ENCODE data around the gene SETD5. TPM values are rescaled to one million over a fixed set of nuclear protein-coding genes. Genes with fewer than 3 reads are reported as not detected.

The SETD5 gene
- total RNA-seq, 2 donors from 2014 or later, result 58.4 to 118 TPM

- Histone ChIP-seq H3K36me3 (no peaks in the 10 kb centered on the region), H3K9me3 (no peaks in the 10 kb centered on the region), H3K27ac (peak overlapping the region in 1 of 2 donors; percentile 7), H3K4me1 (replicated peaks) (peaks cover 30% of the 10 kb centered on the region), H3K4me3 (no peak overlapping the region), H3K27me3 (replicated peaks; ENCODE audit: insufficient read depth) (no peaks in the 10 kb centered on the region)
- no peak for DNase-seq (ENCODE audit: low spot score)
- TF ChIP-seq POLR2A (IDR thresholded peaks at IDR 0.05) (no peak), POLR2AphosphoS5 (IDR thresholded peaks at IDR 0.05) (no peak), CTCF (IDR thresholded peaks at IDR 0.05) (no peak)
- 30% methylated on average over 3 of the region's 3 CpGs for WGBS
- intact Hi-C loops (cut with DNase I), result no loop called here
Measured at GRCh38 chr3:9405756-9406155, 8.3 kb downstream of the SETD5 start.

- TF ChIP-seq POLR2AphosphoS5 (IDR thresholded peaks at IDR 0.05) (no peak), POLR2A (IDR thresholded peaks at IDR 0.05) (no peak), CTCF (IDR thresholded peaks at IDR 0.05) (no peak)
- H3K4me1 ChIP-seq (replicated peaks), result peaks cover 25% of the 10 kb centered on the region
- WGBS, result 84% methylated on average over 7 of the region's 7 CpGs
- H3K27me3 ChIP-seq (replicated peaks; ENCODE audit: insufficient read depth), result no peaks in the 10 kb centered on the region
- H3K27ac ChIP-seq, result no peak overlapping the region
- DNase-seq (ENCODE audit: low spot score), result no peak
- no peaks in the 10 kb centered on the region for H3K9me3 ChIP-seq
- intact Hi-C loops (cut with DNase I), result no loop called here
- no peaks in the 10 kb centered on the region for H3K36me3 ChIP-seq
- H3K4me3 ChIP-seq, result no peak overlapping the region
Measured at GRCh38 chr3:9406856-9407626, 9.6 kb downstream of the SETD5 start.

GRCh38 chr3:9408061-9408460 lies 10.6 kb downstream of the SETD5 start:
- peaks cover 17% of the 10 kb centered on the region for H3K4me1 ChIP-seq (replicated peaks)
- no peaks in the 10 kb centered on the region for H3K27me3 ChIP-seq (replicated peaks; ENCODE audit: insufficient read depth)
- DNase-seq (ENCODE audit: low spot score), result no peak
- intact Hi-C loops (cut with DNase I), result no loop called here
- WGBS, result 93% methylated on average over 6 of the region's 6 CpGs
- no peaks in the 10 kb centered on the region for H3K9me3 ChIP-seq
- no peak overlapping the region for H3K27ac ChIP-seq
- no peaks in the 10 kb centered on the region for H3K36me3 ChIP-seq
- TF ChIP-seq CTCF (IDR thresholded peaks at IDR 0.05), result no peak
- TF ChIP-seq POLR2A (IDR thresholded peaks at IDR 0.05), result no peak
- TF ChIP-seq POLR2AphosphoS5 (IDR thresholded peaks at IDR 0.05), result no peak
- no peak overlapping the region for H3K4me3 ChIP-seq

GRCh38 chr3:9408546-9408945 lies 11.1 kb downstream of the SETD5 start:
- Histone ChIP-seq H3K27me3 (replicated peaks; ENCODE audit: insufficient read depth) (no peaks in the 10 kb centered on the region), H3K4me3 (no peak overlapping the region), H3K4me1 (replicated peaks) (peaks cover 15% of the 10 kb centered on the region), H3K36me3 (no peaks in the 10 kb centered on the region), H3K27ac (no peak overlapping the region), H3K9me3 (no peaks in the 10 kb centered on the region)
- intact Hi-C loops (cut with DNase I), result no loop called here
- 75% methylated on average over 1 of the region's 1 CpG for WGBS
- TF ChIP-seq CTCF (IDR thresholded peaks at IDR 0.05) (no peak), POLR2A (IDR thresholded peaks at IDR 0.05) (no peak), POLR2AphosphoS5 (IDR thresholded peaks at IDR 0.05) (no peak)
- DNase-seq (ENCODE audit: low spot score), result no peak
